ENCODE measurements around the gene SSTR3.
"Not testable (repeated sequence)": the region's sequence is repeated elsewhere in the genome, so short reads cannot be mapped to it uniquely, and the experiment has no call there.

Gene SSTR3

DNA sequence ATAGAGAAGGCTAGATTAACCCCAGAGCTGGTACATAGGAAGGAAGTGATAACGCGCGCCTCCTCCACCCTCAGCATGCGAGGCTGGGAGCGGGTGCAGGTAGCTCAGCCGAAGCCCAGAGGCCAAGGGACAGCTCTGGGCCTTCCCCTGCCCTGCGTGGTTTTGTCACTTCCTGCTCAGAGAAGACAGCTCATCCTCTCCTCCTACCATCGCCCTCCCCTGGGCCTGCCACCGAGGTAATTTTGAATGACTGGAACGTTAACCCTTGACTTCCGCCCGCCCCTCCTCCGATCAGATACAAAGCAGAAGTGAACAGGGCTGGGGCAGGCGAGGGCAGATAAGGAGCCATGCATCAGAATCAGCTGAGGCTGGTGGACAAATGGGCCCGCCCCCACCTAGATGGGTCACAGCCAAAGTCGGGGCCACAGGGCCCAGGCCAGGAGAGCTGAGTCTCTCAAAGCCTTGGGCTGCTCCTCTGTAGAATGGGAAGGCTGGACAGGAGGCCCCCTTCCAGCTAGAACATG lies 30.2 kb upstream of the SSTR3 start:
- DNase-seq (ENCODE audit: low read depth in 2 of 2): no peak

DNA sequence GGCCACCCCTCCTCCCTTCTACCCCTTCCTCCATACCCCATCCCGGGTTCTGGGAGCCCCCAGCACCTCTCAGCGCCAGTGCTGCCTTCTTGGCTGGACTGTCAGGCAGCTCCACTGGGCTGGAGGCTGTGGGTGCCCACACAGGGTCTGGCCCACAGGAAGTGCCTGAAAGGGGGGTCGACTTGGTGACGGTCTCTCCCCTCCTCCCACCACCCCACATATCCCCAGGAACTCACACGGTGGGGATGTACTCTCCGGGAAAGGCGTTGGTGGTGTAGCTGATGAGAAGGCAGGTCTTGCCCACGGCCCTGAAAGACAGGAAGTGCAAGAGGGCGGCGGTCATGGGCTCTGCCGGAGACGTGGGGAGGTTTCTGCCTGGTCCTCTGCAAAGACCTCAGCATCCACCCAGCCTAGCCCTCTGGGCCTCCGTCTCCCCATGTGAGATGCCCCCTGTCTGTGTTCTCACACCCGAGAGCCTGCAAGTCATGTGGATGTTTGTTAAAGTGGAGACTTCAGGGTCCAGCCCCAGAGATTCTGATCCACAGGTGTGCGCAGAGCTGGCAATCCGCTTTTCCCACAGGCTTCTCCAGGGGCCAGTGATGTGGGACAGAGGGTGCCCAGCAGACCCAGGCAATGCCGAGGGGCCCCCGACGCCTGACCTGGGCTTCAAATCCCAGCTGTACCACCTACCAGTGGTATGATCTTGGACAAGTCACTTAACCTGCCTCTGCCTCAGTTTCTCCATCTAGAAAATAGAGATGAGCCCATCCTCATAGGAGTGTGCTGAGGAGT lies 29.3 kb upstream of the SSTR3 start:
- no peak for DNase-seq (ENCODE audit: low read depth in 2 of 2)

DNA sequence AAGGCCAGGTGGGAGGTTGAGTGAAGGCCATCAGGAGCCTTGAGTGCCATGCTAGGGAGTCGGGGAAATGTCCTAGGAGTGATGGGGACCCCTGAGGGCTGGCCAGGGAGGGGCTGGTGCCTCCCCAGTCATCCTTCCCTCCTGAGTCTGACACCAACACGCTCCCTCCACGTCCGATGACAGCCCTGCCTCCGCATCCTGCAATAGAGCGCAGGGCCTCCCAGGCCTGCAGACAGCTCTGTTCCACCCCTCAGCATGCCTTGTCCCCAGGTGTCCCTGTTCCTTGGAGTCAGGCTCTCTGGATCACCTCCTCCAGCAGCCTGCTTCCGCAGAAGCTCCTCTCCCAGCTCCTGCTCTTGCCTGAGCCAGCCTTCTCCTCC lies 28.7 kb upstream of the SSTR3 start:
- no peak for DNase-seq (ENCODE audit: low read depth in 2 of 2)

DNA sequence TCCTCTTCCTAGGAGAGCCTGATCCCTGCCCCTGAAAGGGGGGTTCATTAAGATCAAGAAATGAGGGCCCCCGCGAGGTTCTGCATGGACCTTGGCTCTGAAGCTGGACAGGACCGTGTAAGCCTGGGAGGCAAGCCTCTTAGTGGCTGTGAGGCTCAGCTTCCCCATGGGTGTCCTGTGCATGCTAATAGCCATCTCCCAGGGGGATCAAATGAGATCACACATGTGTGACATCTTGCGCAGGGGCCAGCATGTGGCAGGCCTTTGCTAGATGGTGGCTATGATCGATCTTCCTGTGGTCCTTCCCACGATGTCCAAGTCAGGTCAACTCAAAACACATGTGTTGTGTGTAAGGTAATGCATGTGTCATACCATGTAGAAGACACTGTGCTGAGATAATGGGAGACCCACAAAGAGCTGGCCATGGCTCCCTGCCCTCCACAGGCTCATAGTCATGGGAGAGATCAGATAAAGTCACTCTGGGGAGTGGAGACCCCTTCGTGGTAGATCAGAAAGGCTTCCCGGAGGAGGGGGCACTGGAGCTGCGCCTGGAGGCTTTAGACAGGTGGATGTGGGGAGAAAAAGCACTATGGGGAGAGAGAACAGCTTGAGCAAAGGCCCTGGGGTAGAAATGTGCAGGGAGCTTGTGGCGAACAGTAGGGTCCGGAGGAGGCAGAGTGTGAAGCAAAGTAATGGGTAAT lies 28.1 kb upstream of the SSTR3 start:
- DNase-seq (ENCODE audit: low read depth in 2 of 2): no peak

DNA sequence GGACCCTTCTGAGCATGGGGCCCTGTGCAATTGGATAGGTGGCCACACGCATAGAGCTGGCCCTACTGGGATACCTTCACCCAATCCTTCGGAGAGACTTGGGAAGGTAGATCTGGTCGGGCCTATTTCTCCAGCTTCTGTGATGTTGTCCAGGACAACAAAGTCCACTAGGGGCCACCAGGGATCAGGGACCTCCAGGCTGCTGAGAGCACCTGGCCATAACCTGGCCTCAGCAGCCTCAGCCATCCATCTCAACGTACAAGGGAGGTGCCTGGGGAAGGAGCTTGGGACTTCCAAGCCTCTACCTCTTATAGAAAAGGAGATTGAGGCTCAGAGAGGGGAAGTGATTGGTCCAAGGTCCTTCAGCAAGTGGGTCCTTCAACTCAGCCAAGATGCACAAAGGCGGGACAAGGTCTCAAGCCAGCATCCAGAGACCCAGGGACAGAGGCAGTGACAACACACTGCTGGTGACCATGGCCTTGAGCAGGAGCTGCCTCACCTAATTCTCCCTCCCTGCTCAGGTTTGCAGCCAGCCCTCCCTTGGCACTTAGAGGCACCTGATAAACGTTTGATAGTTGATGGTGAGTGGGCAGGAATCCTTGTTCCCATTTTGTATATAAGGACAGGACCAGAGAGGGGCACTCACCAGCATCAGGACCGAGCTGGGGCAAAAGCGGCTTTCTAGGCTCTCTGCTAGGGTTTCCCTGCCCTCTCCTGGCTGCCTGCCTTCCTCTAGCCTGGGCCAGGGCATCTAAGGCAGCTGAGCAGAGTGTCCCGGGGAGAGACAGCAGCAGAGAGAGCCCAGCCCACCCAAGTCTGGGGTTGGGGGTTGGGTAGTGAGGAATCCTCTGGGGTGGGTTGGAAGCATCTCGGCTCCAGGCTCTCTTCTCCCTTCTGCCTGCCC lies 27.3 kb upstream of the SSTR3 start:
- no peak for DNase-seq (ENCODE audit: low read depth in 2 of 2)

DNA sequence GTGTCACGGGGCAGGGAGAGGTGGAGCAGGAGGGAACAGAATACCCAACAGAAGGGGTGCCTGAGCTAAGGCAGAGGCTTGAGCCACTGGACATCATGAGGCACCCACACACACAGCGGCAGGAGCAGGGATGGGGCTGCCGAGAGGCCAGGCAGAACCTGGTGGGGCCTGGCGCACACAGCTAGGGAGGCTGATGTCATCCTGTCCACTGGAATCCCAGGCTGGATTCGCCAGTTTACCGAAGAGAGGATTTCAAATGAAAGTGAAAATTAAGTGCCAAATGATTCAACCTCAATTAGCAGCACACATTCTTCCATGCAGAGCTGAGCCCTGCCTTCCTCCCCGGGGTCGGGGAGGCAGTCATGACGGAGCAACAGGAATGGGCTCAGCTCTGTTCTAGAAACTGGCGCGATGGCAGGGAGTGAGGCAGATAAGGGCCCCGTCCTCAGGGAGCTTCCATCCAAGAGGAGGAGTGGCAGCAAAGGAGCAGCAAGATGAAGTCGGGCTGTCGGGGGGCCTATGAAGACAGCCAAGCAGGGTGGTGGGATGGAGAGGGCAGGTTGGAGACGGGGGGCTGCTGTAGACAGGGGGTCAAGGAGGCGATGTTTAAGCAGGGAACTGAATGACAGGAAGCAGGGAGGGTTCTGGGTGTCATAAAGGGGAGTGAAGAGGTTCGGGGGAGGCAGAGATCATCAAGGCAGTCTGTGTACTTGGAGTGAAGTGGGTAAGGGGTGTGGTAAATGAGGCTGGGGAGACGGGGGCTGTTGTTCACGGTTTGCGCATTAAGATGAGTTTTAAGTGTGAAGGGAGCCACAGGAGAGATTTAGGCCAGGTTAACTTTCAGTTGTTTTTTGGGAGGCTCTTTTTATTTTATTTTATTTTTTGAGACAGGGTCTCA lies 25.3 kb upstream of the SSTR3 start:
- peak in 1 of 2 experiments; percentile 26 for DNase-seq (ENCODE audit: low read depth in 2 of 2)

DNA sequence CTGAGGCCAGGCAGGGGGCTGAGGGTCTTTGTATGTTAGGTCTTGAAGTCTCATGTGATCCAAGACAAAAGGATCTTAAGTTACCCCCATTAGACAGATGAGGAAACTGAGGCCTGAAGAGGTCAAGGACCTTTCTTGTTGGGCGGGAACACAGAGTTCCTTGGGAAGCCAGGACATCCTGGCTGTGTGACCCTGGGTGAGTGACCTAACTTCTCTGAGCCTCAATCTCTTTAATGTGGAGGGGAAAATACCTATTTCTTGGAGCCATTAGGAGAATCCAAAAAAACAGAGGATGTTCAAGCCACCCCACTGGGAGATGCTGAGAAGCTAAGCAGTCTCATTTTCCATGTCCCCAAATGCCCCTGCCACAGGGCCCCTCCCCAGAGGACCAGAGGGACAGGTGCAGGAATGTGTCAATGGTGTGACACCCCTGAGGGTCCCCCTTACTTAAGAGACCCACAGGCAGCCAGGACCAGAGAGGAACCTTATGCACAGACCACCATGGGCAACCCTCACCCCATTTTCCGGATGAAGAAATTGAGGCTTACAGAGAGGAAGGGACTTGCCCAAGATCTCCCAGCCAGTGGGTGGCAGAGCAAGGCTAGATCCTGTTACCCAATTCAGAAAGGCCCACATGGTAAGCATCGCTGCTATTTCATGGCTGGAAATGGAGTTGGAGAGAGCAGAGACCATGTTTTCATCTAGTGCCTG lies 23.8 kb upstream of the SSTR3 start:
- no peak for DNase-seq (ENCODE audit: low read depth in 2 of 2)

DNA sequence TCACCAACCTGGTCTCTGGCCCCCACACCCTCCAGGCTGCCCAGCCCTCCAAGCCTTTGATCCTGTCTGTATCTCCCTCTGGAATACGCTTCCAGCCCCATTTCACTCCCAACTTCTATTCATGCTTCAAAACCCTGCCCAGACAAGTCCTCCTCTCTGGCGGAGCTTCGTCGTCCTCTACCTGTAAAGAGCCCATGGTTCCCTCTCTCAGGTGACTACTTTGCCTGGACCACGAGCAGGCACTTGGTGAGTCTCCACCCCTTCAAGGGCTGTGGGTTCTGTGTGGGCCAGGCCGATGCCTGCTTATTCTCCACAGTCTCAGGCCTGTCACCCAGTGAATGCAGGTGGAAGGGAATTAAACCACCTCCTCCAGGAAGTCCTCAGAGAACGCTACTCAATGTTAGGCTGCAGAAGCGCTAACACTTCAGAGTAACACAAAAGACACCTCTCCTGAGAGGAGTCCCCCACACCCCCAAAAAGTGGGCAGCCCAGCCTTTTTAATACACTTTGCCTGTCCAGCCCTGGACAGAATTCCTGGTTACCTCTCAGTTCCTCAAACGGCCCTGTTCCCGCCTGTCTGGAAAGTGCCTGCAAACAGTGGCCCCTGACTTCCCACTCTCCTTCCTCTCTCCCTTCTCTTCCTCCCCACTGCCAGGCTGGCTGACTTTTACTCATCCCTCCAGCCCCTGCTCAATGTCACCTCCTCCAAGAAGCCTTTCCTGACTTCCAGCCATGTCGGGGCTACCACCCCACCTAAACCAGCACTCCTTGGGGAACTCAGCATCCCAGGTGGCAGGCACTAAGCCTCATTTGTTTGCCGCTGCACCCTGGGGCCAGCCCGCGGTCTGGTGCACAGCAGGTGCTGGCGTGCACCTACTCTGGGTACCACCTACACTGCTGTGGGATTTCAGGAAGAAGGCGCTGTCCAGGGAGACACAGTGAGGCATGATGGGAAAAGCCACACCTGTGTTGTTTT lies 22.7 kb upstream of the SSTR3 start:
- DNase-seq (ENCODE audit: low read depth in 2 of 2): no peak

DNA sequence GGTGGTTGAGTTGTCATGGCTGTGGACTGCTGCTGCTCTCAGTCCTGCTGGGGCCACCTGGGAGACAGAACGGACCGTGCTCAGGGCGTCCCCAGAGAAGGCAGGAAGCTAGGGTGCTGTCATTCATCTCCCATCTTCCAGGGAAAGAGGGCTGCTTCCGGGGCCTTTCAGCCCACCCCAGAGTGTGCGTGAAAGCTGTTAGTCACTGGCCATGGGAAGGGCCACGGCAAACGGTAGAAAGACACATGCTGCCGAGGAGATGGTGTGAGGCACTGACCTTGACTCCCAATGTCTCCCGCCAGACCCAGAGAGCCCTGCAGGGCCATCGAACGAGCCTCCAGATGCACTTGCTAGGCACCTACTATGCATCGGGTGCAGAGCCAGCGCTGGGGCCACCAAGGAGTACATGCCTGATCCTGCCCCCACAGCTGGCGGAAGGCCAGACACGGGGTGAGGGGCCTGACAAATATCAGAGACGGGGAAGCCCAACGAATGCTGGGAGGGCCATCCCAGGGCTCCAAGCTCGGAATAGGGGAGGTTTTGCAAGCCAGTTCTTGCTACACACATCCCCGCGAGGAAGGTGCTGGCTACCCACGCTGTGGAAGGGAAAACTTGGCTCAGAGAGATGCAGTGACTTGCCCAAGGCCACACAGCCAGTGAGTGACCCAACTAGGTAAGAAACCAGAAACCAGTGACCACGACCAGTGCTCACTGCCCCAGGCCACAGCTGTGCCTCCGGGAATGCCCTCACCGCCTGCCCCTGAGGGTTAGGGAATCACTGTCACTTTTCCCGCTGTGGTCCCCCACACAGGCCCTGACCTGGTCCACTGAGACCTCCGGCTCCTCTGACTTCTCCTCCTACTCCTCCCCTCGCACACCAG lies 21.7 kb upstream of the SSTR3 start:
- DNase-seq (ENCODE audit: low read depth in 2 of 2): no peak

DNA sequence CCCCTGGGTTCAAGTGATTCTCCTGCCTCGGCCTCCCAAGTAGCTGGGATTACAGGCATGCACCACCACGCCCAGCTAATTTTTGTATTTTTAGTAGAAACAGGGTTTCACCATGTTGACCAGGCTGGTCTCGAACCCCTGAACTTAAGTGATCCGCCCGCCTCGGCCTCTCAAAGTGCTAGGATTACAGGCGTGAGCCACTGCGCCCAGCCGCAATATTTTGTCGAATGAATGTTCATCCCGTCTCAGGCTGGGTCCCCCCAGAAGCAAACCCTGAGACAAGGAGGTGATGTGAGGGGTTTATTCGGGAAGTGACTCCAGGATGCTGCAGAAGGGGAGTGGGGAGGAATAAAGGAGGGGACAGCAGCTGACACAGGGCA lies 21.1 kb upstream of the SSTR3 start:
- not testable (repeated sequence) for DNase-seq (ENCODE audit: low read depth in 2 of 2)

DNA sequence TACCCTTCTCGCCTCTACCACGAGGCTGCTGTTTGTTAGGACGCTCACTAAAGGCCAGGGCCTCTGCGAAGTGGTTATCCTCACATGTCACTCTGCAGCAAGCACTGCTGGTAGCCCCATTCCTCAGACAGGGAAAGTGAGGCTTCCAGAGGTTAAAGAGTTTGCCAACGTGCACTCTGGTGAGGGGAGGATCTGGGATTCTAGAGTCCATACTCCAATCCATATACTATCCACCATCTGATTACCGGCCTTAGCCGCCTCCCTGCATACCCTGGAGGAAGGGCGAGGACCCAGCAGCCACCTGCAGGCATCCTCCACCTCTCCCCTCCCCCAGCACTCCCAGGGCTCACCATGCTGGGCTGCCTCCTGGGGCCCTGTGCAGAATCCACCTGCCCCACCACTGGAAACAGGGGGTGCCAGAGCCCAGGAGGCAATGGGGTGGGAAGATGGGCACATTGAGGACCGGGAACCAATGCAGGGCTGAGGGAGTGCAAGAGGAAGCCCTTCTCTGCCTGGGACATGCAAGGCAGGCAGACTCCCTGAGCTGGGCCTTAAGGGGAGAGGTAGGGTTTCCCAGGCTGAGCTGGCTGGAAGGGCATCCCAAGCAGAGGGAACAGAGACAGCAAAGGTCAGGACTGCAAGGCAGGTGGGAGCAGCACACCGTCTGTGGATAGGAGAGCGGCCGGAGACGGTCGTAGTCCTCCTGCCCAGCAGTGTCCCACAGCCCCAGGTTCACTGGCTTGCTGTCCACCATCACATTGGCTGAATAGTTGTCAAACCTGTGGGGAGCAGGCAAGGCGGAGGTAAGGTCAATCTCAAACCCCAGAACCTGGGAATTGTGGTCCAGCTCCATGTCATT lies 20.1 kb upstream of the SSTR3 start:
- DNase-seq (ENCODE audit: low read depth in 2 of 2): no peak

DNA sequence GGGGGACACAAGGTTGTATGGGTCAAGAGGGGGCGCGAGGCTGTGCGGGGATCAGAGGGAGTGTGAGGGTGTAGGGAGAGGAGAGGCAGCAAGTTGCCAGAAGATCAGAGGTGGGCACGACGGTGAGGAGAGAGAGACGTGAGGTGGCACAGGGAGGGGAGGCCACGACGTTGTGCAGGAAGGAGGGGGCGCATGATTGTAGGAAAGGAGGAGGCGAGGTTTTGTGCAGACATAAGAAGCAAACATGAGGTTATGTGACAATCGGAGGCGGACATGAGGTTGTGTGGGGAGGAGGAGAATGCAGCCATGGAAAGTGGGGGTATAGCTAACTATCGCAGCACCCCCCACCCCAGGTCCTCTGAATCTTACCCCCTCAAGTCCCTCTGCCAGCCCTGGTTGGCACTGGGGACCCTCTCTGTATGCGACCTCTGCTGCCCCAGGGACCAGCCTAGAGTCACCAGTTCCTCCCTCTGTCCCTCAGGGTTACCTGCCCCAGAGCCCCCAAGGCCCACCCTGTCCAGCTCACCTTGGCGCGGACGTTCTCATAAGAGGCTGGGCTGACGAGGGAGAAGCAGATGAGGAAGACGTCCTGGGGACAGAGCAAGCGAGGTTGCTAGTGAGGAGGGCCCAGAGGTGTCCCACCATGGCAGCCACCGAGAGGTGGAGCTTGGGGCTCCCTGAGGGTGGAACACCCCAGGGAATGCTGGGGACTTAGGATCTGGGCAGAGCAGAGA lies 19.3 kb upstream of the SSTR3 start:
- DNase-seq (ENCODE audit: low read depth in 2 of 2): no peak

DNA sequence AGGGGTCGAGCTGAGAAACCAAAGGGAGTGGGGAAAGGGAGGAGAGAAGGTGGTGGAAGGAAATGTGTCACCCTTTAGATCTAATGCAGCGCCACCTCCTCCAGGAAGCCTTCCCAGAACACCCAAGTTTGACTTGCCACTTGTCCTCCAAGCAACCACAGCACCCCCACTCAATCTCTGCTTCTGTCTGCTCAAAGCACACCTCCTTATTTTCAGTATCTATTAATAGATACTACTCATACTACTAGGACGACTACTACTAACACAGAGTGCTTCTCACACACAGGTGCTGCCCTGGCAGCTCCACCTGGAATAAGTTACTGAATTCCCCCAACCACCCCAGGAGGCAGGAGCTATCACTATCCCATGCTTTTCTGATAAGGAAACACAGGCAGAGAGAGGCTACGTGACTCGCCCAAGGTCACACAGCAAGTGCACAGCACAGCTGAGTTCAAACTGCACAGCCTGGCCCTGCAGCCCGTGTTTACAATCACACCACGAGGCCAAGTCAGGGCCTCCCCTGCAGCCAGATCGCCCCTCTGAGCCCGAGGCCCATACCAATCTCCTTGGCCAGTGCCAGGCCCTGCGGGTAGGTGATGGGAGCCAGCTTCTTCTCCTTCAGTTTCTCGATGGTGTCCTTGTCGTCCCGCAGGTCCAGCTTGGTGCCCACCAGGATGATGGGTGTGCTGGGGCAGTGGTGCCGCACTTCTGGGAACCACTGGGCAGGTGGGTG lies 18.6 kb upstream of the SSTR3 start:
- no peak for DNase-seq (ENCODE audit: low read depth in 2 of 2)

DNA sequence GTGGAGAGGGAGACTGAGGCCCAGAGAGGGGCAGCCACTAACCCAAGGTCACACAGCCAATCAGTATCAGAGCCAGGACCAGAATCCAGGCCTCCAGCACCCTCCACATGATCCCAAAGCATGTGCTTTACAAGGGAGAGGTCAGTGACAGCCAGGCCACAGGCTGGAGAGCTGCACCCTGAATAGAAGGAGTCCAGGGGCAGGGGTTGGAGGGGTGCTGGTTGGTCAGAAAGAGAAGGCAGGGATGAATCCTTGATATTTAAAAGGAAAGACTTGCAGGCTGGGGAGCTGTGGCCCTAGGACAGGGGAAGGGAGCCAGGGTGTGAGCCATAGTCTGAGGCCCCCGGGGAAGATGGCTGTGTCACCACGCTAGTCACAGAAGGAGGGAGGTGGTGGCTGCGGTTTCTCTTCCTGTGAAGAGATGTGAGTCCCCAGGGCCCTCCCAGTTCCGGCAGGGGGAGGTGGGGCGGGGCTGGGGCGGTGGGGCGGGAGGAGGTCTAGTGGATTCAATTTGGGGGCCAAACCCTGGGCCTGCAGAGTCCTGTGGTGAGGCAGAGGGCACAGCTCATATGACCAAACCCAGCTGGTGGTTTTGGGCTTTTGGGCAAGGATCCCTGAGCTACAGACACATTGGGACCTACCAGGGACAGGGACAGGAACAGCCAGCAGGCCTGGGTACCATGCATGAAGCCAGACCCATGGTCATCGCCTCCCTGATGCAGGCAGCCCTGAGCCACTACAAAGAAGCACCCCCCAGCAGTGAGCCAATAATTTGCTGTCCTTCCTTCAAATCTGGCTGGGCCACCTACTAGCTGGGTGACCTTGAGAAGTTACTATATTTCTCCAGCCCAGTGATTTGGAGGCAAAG lies 17.8 kb upstream of the SSTR3 start:
- no peak for DNase-seq (ENCODE audit: low read depth in 2 of 2)

All from fibroblast of skin of left quadriceps (primary cell).